CD4-positive, CD25-positive, alpha-beta regulatory T cell (primary cell): ENCODE data around the gene IL13RA2. TPM values are rescaled to one million over a fixed set of nuclear protein-coding genes. Genes with fewer than 3 reads are reported as not detected.

Experiments used
- ATAC-seq, 2 donors: fragments of 150-1000 bp; cut with Tn5 transposase; one replicate each; pipeline ENCODE4 v1.10.0; 2021; ENCODE audit warnings: low read depth in 2 of 2, moderate number of reproducible peaks in 2 of 2, moderate library complexity in 1 of 2
- DNase-seq, 3 donors: peaks; one replicate each; pipeline versions ENCODE4 v3.0.0 to v3.0.0-alpha.2; 2012 to 2022; ENCODE audit warnings: mixed read lengths in 1 of 3
- H3K27ac ChIP-seq: one replicate; pipeline ENCODE4 v1.7.0; 2013; ENCODE audit warnings: mild to moderate bottlenecking, low read length; ENCODE audit not compliant: insufficient read depth, poor library complexity, severe bottlenecking
- H3K27me3 ChIP-seq: one replicate; pipeline ENCODE4 v1.7.0; 2013; ENCODE audit warnings: low read length; ENCODE audit not compliant: control insufficient read depth, insufficient read depth
- H3K36me3 ChIP-seq: one replicate; pipeline ENCODE4 v1.7.0; 2013; ENCODE audit warnings: mild to moderate bottlenecking, low read length, moderate library complexity; ENCODE audit not compliant: control insufficient read depth, insufficient read depth
- H3K4me1 ChIP-seq: 2 replicates; pipeline ENCODE4 v1.7.0; 2013; ENCODE audit warnings: mild to moderate bottlenecking, low read length; ENCODE audit not compliant: insufficient read depth, control insufficient read depth, poor library complexity, severe bottlenecking
- H3K4me3 ChIP-seq: one replicate; pipeline ENCODE4 v1.7.0; 2013; ENCODE audit warnings: low read depth, mild to moderate bottlenecking, low read length, moderate library complexity
- H3K9me3 ChIP-seq, 2 experiments: 1 replicate in 1 of 2; 2 replicates in 1 of 2; pipeline ENCODE4 v1.7.0; 2013; ENCODE audit warnings: low read length in 2 of 2, mild to moderate bottlenecking in 1 of 2, moderate library complexity in 1 of 2; ENCODE audit not compliant: control insufficient read depth in 2 of 2
- H3K27ac Mint-ChIP-seq, 3 donors: one replicate each; pipeline ENCODE4 v1.8.0; 2020 to 2022; ENCODE audit warnings: mild to moderate bottlenecking in 3 of 3, mixed read lengths in 3 of 3, moderate library complexity in 2 of 3
- H3K27me3 Mint-ChIP-seq: one replicate; pipeline ENCODE4 v1.8.0; 2022; ENCODE audit warnings: mild to moderate bottlenecking, mixed read lengths
- H3K36me3 Mint-ChIP-seq: one replicate; pipeline ENCODE4 v1.8.0; 2020; ENCODE audit warnings: mixed read lengths
- H3K4me1 Mint-ChIP-seq, 4 donors: one replicate each; pipeline ENCODE4 v1.8.0; 2020 to 2022; ENCODE audit warnings: mixed read lengths in 4 of 4, mild to moderate bottlenecking in 1 of 4
- H3K4me3 Mint-ChIP-seq, 4 donors: one replicate each; pipeline ENCODE4 v1.8.0; 2020 to 2022; ENCODE audit warnings: mild to moderate bottlenecking in 4 of 4, mixed read lengths in 4 of 4, moderate library complexity in 3 of 4
- H3K9me3 Mint-ChIP-seq, 7 donors: one replicate each; pipeline ENCODE4 v1.8.0; 2020 to 2022; ENCODE audit warnings: mixed read lengths in 7 of 7, mild to moderate bottlenecking in 3 of 7, moderate library complexity in 2 of 7
- polyA plus RNA-seq, 4 donors: library from polyadenylated mRNA; unstranded; fragments of 300-500 nt; fragmentation: Illumina TruSeq; gene quantifications; one replicate each; pipeline ENCODE4 v1.2.3, GENCODE V29; 2021
- total RNA-seq: library from RNA; stranded (reverse); gene quantifications from one replicate; pipeline ENCODE4 v1.2.3, GENCODE V29; 2022

The IL13RA2 gene
- total and polyA plus RNA-seq, 5 donors from 2014 or later: not detected

GRCh38 chrX:114985967-114986592, 31.3 kb downstream of the IL13RA2 start:
- H3K9me3 Mint-ChIP-seq: peaks cover 0 to 7% (median 4%) of the 10 kb centered on the region in 7 donors
- Histone ChIP-seq H3K27ac (no peak overlapping the region), H3K27me3 (no peaks in the 10 kb centered on the region), H3K36me3 (no peaks in the 10 kb centered on the region), H3K9me3 (no peaks in the 10 kb centered on the region), H3K4me1 (no peaks in the 10 kb centered on the region), H3K4me3 (no peak overlapping the region)
- no peaks in the 10 kb centered on the region for H3K27me3 Mint-ChIP-seq
- H3K4me3 Mint-ChIP-seq: no peak overlapping the region
- H3K4me1 Mint-ChIP-seq: no peaks in the 10 kb centered on the region
- no peaks in the 10 kb centered on the region for H3K36me3 Mint-ChIP-seq
- DNase-seq: no peak
- H3K27ac Mint-ChIP-seq: no peak overlapping the region
- ATAC-seq: no peak

DNA sequence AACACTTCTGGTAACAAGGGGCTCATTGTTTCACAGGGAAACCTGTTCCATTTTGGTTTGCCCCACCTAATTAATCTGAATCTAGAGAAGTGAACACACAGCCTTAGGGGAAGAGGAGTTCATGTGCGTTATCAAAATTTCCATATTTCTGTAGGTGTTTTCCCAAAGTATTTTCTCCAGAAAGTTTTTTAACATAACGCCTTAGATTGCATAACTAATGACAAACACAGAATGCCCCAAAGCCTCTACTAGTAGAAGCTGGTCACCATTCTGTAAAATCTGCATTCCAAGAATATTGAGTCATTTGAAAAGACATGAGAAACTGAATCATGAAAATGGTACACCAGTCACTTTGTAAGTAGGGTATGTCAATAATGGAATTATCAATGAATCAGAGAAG, 41.1 kb downstream of the IL13RA2 start:
- H3K27me3 ChIP-seq: no peaks in the 10 kb centered on the region
- no peaks in the 10 kb centered on the region for H3K4me1 ChIP-seq
- Mint-ChIP-seq H3K27ac (peak overlapping the region in 1 of 3 donors; percentile 71), H3K36me3 (no peaks in the 10 kb centered on the region), H3K27me3 (no peaks in the 10 kb centered on the region), H3K4me3 (no peak overlapping the region), H3K9me3 (peaks cover 0 to 3% (median 0%) of the 10 kb centered on the region in 7 donors), H3K4me1 (no peaks in the 10 kb centered on the region)
- no peaks in the 10 kb centered on the region for H3K36me3 ChIP-seq
- H3K4me3 ChIP-seq: no peak overlapping the region
- H3K27ac ChIP-seq: no peak overlapping the region
- ATAC-seq (no peak), DNase-seq (no peak)
- peaks cover 0 to 2% of the 10 kb centered on the region in 2 experiments for H3K9me3 ChIP-seq

DNA sequence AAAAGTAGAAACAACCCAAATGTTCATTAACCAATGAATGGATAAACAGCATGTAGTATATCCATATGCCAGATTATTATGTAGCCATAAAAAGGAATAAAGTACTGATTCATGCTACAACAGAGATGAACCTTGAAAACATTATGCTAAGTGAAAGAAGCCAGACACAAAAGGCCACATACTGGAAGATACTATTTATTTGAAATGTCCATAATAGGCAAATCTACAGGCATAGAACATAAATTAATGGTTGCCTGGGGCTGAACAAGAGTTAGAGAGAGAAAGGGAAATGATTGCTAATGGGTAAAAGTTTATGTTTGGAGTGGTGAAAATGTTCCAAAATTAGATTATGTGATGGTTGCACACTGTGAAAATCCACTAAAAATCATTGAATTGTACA, 44.4 kb downstream of the IL13RA2 start:
- Mint-ChIP-seq H3K9me3 (no peaks in the 10 kb centered on the region), H3K4me3 (no peak overlapping the region), H3K27ac (peak overlapping the region in 1 of 3 donors; percentile 49), H3K27me3 (no peaks in the 10 kb centered on the region), H3K36me3 (no peaks in the 10 kb centered on the region), H3K4me1 (no peaks in the 10 kb centered on the region)
- Histone ChIP-seq H3K27me3 (no peaks in the 10 kb centered on the region), H3K4me3 (no peak overlapping the region), H3K4me1 (no peaks in the 10 kb centered on the region), H3K9me3 (no peaks in the 10 kb centered on the region), H3K36me3 (no peaks in the 10 kb centered on the region), H3K27ac (no peak overlapping the region)
- DNase-seq (no peak), ATAC-seq (no peak)

- Mint-ChIP-seq H3K27ac (no peak overlapping the region), H3K27me3 (no peaks in the 10 kb centered on the region), H3K36me3 (no peaks in the 10 kb centered on the region), H3K4me3 (no peak overlapping the region), H3K4me1 (no peaks in the 10 kb centered on the region), H3K9me3 (no peaks in the 10 kb centered on the region)
- no peak for DNase-seq
- H3K9me3 ChIP-seq: peaks cover 0 to 1% of the 10 kb centered on the region in 2 experiments
- H3K4me3 ChIP-seq: no peak overlapping the region
- no peaks in the 10 kb centered on the region for H3K4me1 ChIP-seq
- no peaks in the 10 kb centered on the region for H3K36me3 ChIP-seq
- H3K27me3 ChIP-seq: no peaks in the 10 kb centered on the region
- no peak overlapping the region for H3K27ac ChIP-seq
- no peak for ATAC-seq
Measured at GRCh38 chrX:114970806-114971205, 46.6 kb downstream of the IL13RA2 start.

DNA sequence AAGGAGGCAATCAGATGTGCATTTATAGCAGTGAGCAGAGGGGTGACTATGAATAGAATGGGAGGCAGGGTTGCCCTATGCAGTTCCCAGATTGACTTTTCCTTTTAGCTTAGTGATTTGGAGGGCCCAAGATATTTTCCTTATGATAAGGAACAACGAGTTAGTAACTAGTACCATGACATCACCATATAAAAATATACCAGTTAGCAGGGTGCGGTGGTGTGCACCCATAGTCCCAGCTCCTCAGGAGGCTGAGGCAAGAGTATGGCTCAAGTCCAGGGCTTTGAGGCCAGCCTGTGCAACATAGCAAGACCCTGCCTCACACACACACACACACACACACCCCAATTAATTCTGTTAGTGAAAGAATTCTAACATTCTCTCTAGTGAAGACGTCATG, 53.0 kb downstream of the IL13RA2 start:
- H3K27me3 ChIP-seq: no peaks in the 10 kb centered on the region
- H3K36me3 ChIP-seq: no peaks in the 10 kb centered on the region
- peaks cover 0 to 1% of the 10 kb centered on the region in 2 experiments for H3K9me3 ChIP-seq
- no peak overlapping the region for H3K4me3 Mint-ChIP-seq
- no peaks in the 10 kb centered on the region for H3K27me3 Mint-ChIP-seq
- DNase-seq (no peak), ATAC-seq (no peak)
- no peaks in the 10 kb centered on the region for H3K4me1 ChIP-seq
- no peaks in the 10 kb centered on the region for H3K4me1 Mint-ChIP-seq
- no peak overlapping the region for H3K27ac Mint-ChIP-seq
- H3K9me3 Mint-ChIP-seq: peaks cover 0 to 3% (median 0%) of the 10 kb centered on the region in 7 donors
- H3K27ac ChIP-seq: no peak overlapping the region
- no peaks in the 10 kb centered on the region for H3K36me3 Mint-ChIP-seq
- H3K4me3 ChIP-seq: no peak overlapping the region

- DNase-seq (no peak), ATAC-seq (no peak)
- Histone ChIP-seq H3K36me3 (no peaks in the 10 kb centered on the region), H3K9me3 (peaks cover 0 to 1% of the 10 kb centered on the region in 2 experiments), H3K27ac (no peak overlapping the region), H3K27me3 (no peaks in the 10 kb centered on the region), H3K4me3 (no peak overlapping the region), H3K4me1 (no peaks in the 10 kb centered on the region)
- Mint-ChIP-seq H3K27me3 (no peaks in the 10 kb centered on the region), H3K4me1 (no peaks in the 10 kb centered on the region), H3K36me3 (no peaks in the 10 kb centered on the region), H3K27ac (no peak overlapping the region), H3K4me3 (no peak overlapping the region), H3K9me3 (peaks cover 0 to 3% (median 0%) of the 10 kb centered on the region in 7 donors)
Measured at GRCh38 chrX:114962209-114962608, 55.2 kb downstream of the IL13RA2 start.

DNA sequence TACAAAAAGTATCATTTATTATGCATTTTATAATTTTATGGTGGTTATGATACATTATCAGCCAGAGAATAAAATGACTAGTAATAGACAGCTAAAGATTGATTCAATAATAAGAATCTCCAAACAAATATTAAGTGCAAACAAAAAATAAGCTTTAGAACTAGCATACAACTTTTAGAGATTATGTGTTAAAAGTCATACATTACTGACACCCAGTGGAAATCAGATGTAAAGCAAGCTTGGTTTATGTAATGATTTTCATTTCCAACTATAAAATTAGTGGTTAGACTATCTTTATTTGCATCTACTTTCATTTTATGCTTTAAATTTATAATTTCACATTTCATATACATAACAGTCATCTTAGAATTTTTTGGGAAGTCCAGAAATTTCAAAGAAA, 57.7 kb downstream of the IL13RA2 start:
- Histone ChIP-seq H3K4me1 (no peaks in the 10 kb centered on the region), H3K27ac (no peak overlapping the region), H3K9me3 (no peaks in the 10 kb centered on the region), H3K27me3 (no peaks in the 10 kb centered on the region), H3K36me3 (no peaks in the 10 kb centered on the region), H3K4me3 (no peak overlapping the region)
- Mint-ChIP-seq H3K36me3 (no peaks in the 10 kb centered on the region), H3K27me3 (no peaks in the 10 kb centered on the region), H3K4me3 (no peak overlapping the region), H3K9me3 (peaks cover 0 to 5% (median 0%) of the 10 kb centered on the region in 7 donors), H3K4me1 (no peaks in the 10 kb centered on the region), H3K27ac (no peak overlapping the region)
- DNase-seq: no peak
- no peak for ATAC-seq
